SJSA1 (cell line): ENCODE data around the gene AP4E1. TPM values are rescaled to one million over a fixed set of nuclear protein-coding genes. Genes with fewer than 3 reads are reported as not detected.

Experiments used
- DNase-seq, 2 experiments: peaks; one replicate each; pipeline ENCODE4 v3.0.0-alpha.2; 2015 to 2020; ENCODE audit warnings: low spot score in 2 of 2, low read depth in 1 of 2
- H3K27ac ChIP-seq: fragments of 250-450 bp; sonication (Bioruptor Pico); 2 replicates; pipeline ENCODE4 v1.5.1; 2020; ENCODE audit warnings: mild to moderate bottlenecking, moderate library complexity
- H3K27me3 ChIP-seq: fragments of 250-450 bp; sonication (Bioruptor Pico); replicated peaks from 2 replicates; pipeline ENCODE4 v1.5.1; 2020; ENCODE audit warnings: mild to moderate bottlenecking, moderate library complexity
- H3K36me3 ChIP-seq: fragments of 250-450 bp; sonication (Bioruptor Pico); 2 replicates; pipeline ENCODE4 v1.5.1; 2020; ENCODE audit warnings: mild to moderate bottlenecking
- H3K4me1 ChIP-seq: fragments of 250-450 bp; sonication (Bioruptor Pico); replicated peaks from 2 replicates; pipeline ENCODE4 v1.6.1; 2021; ENCODE audit warnings: mild to moderate bottlenecking
- H3K4me3 ChIP-seq: fragments of 250-450 bp; sonication (Bioruptor Pico); 2 replicates; pipeline ENCODE4 v1.5.1; 2020; ENCODE audit warnings: mild to moderate bottlenecking
- H3K9me3 ChIP-seq: fragments of 250-450 bp; sonication (Bioruptor Pico); replicated peaks from 2 replicates; pipeline ENCODE4 v1.5.1; 2020; ENCODE audit warnings: mild to moderate bottlenecking
- total RNA-seq: library from RNA; depleted of rRNA; stranded (reverse); fragments of >200 nt; shearing (Covaris generic); gene quantifications from 2 replicates; pipeline ENCODE4 v1.2.3, GENCODE V29; 2014

AP4E1 gene
- total RNA-seq, 1 experiment from 2014 or later, result 20.3 TPM

- Histone ChIP-seq H3K27me3 (no peaks in the 10 kb centered on the region), H3K9me3 (no peaks in the 10 kb centered on the region), H3K4me3 (no peak overlapping the region), H3K36me3 (peaks cover 43% of the 10 kb centered on the region), H3K4me1 (no peaks in the 10 kb centered on the region), H3K27ac (no peak overlapping the region)
- no peak for DNase-seq
Measured at GRCh38 chr15:50978580-50978979, 70.1 kb downstream of the AP4E1 start.

GRCh38 chr15:50979041-50979440 lies 70.6 kb downstream of the AP4E1 start:
- H3K4me1 ChIP-seq, result no peaks in the 10 kb centered on the region
- no peak overlapping the region for H3K27ac ChIP-seq
- H3K36me3 ChIP-seq, result peaks cover 43% of the 10 kb centered on the region
- H3K27me3 ChIP-seq, result no peaks in the 10 kb centered on the region
- no peak for DNase-seq
- H3K4me3 ChIP-seq, result no peak overlapping the region
- H3K9me3 ChIP-seq, result no peaks in the 10 kb centered on the region

GRCh38 chr15:50993598-50993997 lies 85.1 kb downstream of the AP4E1 start:
- Histone ChIP-seq H3K9me3 (no peaks in the 10 kb centered on the region), H3K36me3 (peaks cover 23% of the 10 kb centered on the region), H3K4me3 (no peak overlapping the region), H3K4me1 (no peaks in the 10 kb centered on the region), H3K27me3 (no peaks in the 10 kb centered on the region), H3K27ac (no peak overlapping the region)
- DNase-seq, result no peak

GRCh38 chr15:50996641-50997040 lies 88.2 kb downstream of the AP4E1 start:
- no peak for DNase-seq
- Histone ChIP-seq H3K27ac (no peak overlapping the region), H3K4me3 (no peak overlapping the region), H3K9me3 (no peaks in the 10 kb centered on the region), H3K27me3 (no peaks in the 10 kb centered on the region), H3K36me3 (peaks cover 24% of the 10 kb centered on the region), H3K4me1 (no peaks in the 10 kb centered on the region)

- H3K9me3 ChIP-seq, result no peaks in the 10 kb centered on the region
- H3K27me3 ChIP-seq, result no peaks in the 10 kb centered on the region
- H3K4me1 ChIP-seq, result no peaks in the 10 kb centered on the region
- no peak for DNase-seq
- peaks cover 25% of the 10 kb centered on the region for H3K36me3 ChIP-seq
- H3K4me3 ChIP-seq, result no peak overlapping the region
- H3K27ac ChIP-seq, result no peak overlapping the region
Measured at GRCh38 chr15:50997371-50998051, 89.0 kb downstream of the AP4E1 start.

GRCh38 chr15:51004103-51004551 lies 95.6 kb downstream of the AP4E1 start:
- Histone ChIP-seq H3K27ac (no peak overlapping the region), H3K27me3 (no peaks in the 10 kb centered on the region), H3K36me3 (peaks cover 7% of the 10 kb centered on the region), H3K4me3 (no peak overlapping the region), H3K4me1 (no peaks in the 10 kb centered on the region), H3K9me3 (no peaks in the 10 kb centered on the region)
- no peak for DNase-seq

- Histone ChIP-seq H3K27ac (no peak overlapping the region), H3K9me3 (no peaks in the 10 kb centered on the region), H3K4me1 (no peaks in the 10 kb centered on the region), H3K36me3 (peaks cover 3% of the 10 kb centered on the region; the same call in 1 of the 2 replicates), H3K27me3 (no peaks in the 10 kb centered on the region), H3K4me3 (no peak overlapping the region)
- no peak for DNase-seq
Measured at GRCh38 chr15:51006336-51006985, 98.0 kb downstream of the AP4E1 start.

- no peak overlapping the region for H3K4me3 ChIP-seq
- H3K9me3 ChIP-seq, result no peaks in the 10 kb centered on the region
- no peaks in the 10 kb centered on the region for H3K27me3 ChIP-seq
- H3K27ac ChIP-seq, result no peak overlapping the region
- H3K36me3 ChIP-seq, result no peaks in the 10 kb centered on the region
- DNase-seq, result no peak
- H3K4me1 ChIP-seq, result no peaks in the 10 kb centered on the region
Measured at GRCh38 chr15:51007131-51007666, 98.7 kb downstream of the AP4E1 start.

GRCh38 chr15:51011212-51011611 lies 102.7 kb downstream of the AP4E1 start:
- Histone ChIP-seq H3K9me3 (no peaks in the 10 kb centered on the region), H3K27ac (no peak overlapping the region), H3K4me1 (no peaks in the 10 kb centered on the region), H3K27me3 (no peaks in the 10 kb centered on the region), H3K36me3 (no peaks in the 10 kb centered on the region), H3K4me3 (no peak overlapping the region)
- DNase-seq, result no peak

GRCh38 chr15:51016615-51017014 lies 108.1 kb downstream of the AP4E1 start:
- DNase-seq, result no peak

GRCh38 chr15:51022206-51022605 lies 113.7 kb downstream of the AP4E1 start:
- Histone ChIP-seq H3K27ac (no peak overlapping the region), H3K4me3 (no peak overlapping the region), H3K4me1 (no peaks in the 10 kb centered on the region), H3K9me3 (0 out of 2 replicates have a peak, but pooled peaks cover 3% of the 10 kb centered on the region), H3K27me3 (no peaks in the 10 kb centered on the region), H3K36me3 (no peaks in the 10 kb centered on the region)
- no peak for DNase-seq

More at GRCh38 chr15:51016615-51017014, 108.1 kb downstream of the AP4E1 start:
- H3K4me1 ChIP-seq, result no peaks in the 10 kb centered on the region
- 0 out of 2 replicates have a peak, but pooled peaks cover 3% of the 10 kb centered on the region for H3K9me3 ChIP-seq
- no peaks in the 10 kb centered on the region for H3K27me3 ChIP-seq
- no peak overlapping the region for H3K4me3 ChIP-seq
- no peaks in the 10 kb centered on the region for H3K36me3 ChIP-seq
- H3K27ac ChIP-seq, result no peak overlapping the region

- 0 out of 2 replicates have a peak, but pooled peaks cover 3% of the 10 kb centered on the region for H3K9me3 ChIP-seq
- no peak for DNase-seq
- no peaks in the 10 kb centered on the region for H3K4me1 ChIP-seq
- H3K27ac ChIP-seq, result no peak overlapping the region
- no peaks in the 10 kb centered on the region for H3K36me3 ChIP-seq
- no peaks in the 10 kb centered on the region for H3K27me3 ChIP-seq
- no peak overlapping the region for H3K4me3 ChIP-seq
Measured at GRCh38 chr15:51023499-51023898, 115.0 kb downstream of the AP4E1 start.

GRCh38 chr15:51024735-51025453 lies 116.4 kb downstream of the AP4E1 start:
- no peak for DNase-seq
- Histone ChIP-seq H3K36me3 (no peaks in the 10 kb centered on the region), H3K27ac (no peak overlapping the region), H3K4me3 (no peak overlapping the region), H3K9me3 (0 out of 2 replicates have a peak, but pooled peaks cover 1% of the 10 kb centered on the region), H3K27me3 (no peaks in the 10 kb centered on the region), H3K4me1 (no peaks in the 10 kb centered on the region; the same call in 1 of the 2 replicates)

- Histone ChIP-seq H3K4me3 (no peak overlapping the region), H3K27me3 (no peaks in the 10 kb centered on the region), H3K9me3 (no peaks in the 10 kb centered on the region), H3K4me1 (peaks cover 4% of the 10 kb centered on the region), H3K27ac (no peak overlapping the region), H3K36me3 (no peaks in the 10 kb centered on the region)
- no peak for DNase-seq
Measured at GRCh38 chr15:51025454-51025846, 117.0 kb downstream of the AP4E1 start.
